ENCODE results near the gene PRICKLE1.

Gene PRICKLE1

GRCh38 chr12:42608196-42608825 lies 18.8 kb upstream of the PRICKLE1 start:
- DNase-seq (ENCODE audit: low read depth), result no peak
- H3K4me3 ChIP-seq (ENCODE audit: low read depth, low read length), result no peak overlapping the region
- TF ChIP-seq CTCF (IDR thresholded peaks at IDR 0.05; ENCODE audit: low read depth, low read length, missing control alignments), result no peak

GRCh38 chr12:42607584-42608058 lies 18.1 kb upstream of the PRICKLE1 start:
- no peak overlapping the region for H3K4me3 ChIP-seq (ENCODE audit: low read depth, low read length)
- no peak for DNase-seq (ENCODE audit: low read depth)
- no peak for TF ChIP-seq CTCF (IDR thresholded peaks at IDR 0.05; ENCODE audit: low read depth, low read length, missing control alignments)

DNA sequence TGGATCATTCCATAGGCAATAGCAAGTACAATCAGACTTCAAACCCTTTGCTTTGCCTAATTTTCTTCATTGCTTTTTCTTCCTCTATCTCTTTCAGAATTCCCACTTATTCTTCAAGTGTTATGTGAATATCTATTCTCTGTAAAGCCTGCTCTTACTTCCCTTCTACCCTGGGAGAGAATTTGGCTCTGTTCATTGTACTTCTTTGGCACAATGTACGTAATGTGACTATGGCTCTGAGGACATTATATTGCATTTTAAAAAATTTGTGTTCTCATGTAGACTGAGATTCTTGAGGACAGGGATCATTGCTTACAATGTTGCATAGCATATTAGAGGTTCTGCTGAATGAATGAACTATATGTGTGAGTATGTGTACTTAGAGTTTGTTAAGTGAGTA lies 16.9 kb upstream of the PRICKLE1 start:
- no peak for TF ChIP-seq CTCF (IDR thresholded peaks at IDR 0.05; ENCODE audit: low read depth, low read length, missing control alignments)
- no peak for DNase-seq (ENCODE audit: low read depth)
- H3K4me3 ChIP-seq (ENCODE audit: low read depth, low read length), result no peak overlapping the region

GRCh38 chr12:42605685-42606084 lies 16.1 kb upstream of the PRICKLE1 start:
- no peak overlapping the region for H3K4me3 ChIP-seq (ENCODE audit: low read depth, low read length)
- no peak for TF ChIP-seq CTCF (IDR thresholded peaks at IDR 0.05; ENCODE audit: low read depth, low read length, missing control alignments)
- DNase-seq (ENCODE audit: low read depth), result no peak

DNA sequence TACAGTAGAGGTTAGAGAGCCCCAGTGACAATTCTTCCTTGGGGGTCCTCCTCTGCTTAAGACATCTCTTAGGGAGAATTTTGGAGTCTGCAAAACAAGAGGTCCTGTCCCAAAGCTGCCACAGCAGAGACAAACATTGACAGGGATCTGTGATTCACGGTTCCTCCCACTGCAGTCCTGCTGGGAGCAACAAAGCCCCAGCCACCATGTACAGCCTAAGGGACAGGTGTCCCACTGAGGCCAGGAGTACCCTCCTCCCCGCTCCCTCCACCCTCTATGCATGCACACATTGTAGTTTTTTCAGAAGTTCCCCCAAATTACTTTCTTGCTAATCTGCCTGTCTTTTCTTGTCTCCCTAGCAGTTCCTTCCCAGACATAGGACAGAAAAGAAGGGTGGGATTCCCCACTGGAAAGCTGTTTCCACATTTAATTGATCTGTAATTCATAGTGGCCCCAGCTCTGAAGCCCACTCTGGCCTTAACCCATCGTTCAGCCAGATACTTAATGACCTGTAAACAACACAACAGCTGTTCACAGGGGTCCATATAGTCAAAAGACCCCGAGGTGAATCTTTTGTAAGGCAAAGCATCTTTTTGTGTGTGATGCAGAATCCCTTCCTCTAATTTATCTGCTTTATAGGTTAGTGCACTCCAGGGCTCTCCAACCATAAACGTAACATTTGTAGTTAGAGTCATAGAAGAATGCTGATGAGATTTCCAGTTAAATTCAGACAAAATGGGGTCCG lies 13.9 kb upstream of the PRICKLE1 start:
- DNase-seq (ENCODE audit: low read depth), result no peak
- H3K4me3 ChIP-seq (ENCODE audit: low read depth, low read length), result no peak overlapping the region
- no peak for TF ChIP-seq CTCF (IDR thresholded peaks at IDR 0.05; ENCODE audit: low read depth, low read length, missing control alignments)

DNA sequence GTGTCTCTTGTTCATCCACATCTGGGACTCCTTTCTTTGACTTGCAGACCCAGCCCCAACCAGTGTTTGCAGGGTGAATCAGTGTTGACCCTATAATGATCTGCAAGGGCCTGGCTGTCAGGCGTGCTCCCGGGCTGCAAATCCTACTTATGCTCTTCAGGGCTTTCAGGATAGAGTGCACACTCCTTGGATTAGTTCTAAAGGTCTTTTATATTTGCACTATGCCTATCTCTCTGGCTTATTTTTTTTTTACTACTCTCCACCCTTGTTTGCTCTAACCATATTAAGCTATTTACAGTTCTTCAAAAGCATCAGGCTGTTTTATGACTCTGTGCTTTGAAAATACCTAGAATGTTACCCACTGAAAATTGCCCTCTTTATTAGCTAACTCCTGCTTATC lies 4.3 kb upstream of the PRICKLE1 start:
- no peak for TF ChIP-seq CTCF (IDR thresholded peaks at IDR 0.05; ENCODE audit: low read depth, low read length, missing control alignments)
- no peak for DNase-seq (ENCODE audit: low read depth)
- no peak overlapping the region for H3K4me3 ChIP-seq (ENCODE audit: low read depth, low read length)
